Measurements from ENCODE around the gene NHLRC4. TPM values are rescaled to one million over a fixed set of nuclear protein-coding genes. Genes with fewer than 3 reads are reported as not detected.

Gene NHLRC4
- total and polyA plus RNA-seq, 9 of the 15 experiments (the other 6 are each of a cell fraction or from before 2014, with no cell fraction given) = 0.24 to 3.7 (median 1.3) TPM; not detected in 2

DNA sequence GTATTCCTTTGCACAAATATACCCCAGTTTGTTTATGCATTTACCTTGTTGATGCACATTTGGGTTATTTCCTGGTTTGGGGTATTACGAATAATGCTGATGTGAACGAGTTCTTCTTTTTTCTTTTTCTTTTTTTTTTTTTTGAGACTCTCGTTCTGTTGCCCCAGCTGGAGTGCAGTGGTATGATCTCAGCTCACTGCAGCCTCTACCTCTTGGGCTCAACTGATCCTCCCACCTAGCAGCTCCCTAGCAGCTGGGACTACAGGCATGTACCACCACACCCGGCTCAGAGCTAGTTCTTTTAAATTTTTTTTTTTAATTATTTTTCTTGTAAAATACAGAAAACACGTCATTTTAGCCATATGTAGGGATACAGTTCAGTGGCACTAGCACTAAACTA, 37.1 kb downstream of the NHLRC4 start:
- in situ Hi-C loops (cut with MboI) (no loop called here), intact Hi-C loops (cut with micrococcal nuclease) (no loop called here)
- FAIRE-seq (no peak), DNase-seq (ENCODE audit: extremely low read depth in 1 of 4, low spot score in 3 of 4) (no peak), ATAC-seq (no peak)
- no peaks in the 10 kb centered on the region; the same call in 1 of the 2 replicates for H3K9me3 ChIP-seq (replicated peaks; ENCODE audit: control insufficient read depth, insufficient read depth, low read depth, low read length)
- no peak overlapping the region for H2AFZ ChIP-seq (ENCODE audit: low read depth, low read length)
- H3K9me1 ChIP-seq (ENCODE audit: control insufficient read depth, insufficient read depth, low read length) = peaks cover 2% of the 10 kb centered on the region
- no TSS peak for BruUV-seq (replicated peaks)
- H3K79me2 ChIP-seq (ENCODE audit: control insufficient read depth, insufficient read depth, low read length) = peaks cover 57% of the 10 kb centered on the region
- H3K4me2 ChIP-seq (ENCODE audit: insufficient read depth, low read length) = no peak overlapping the region
- H3K36me3 ChIP-seq (ENCODE audit: control insufficient read depth, insufficient read depth, low read length) = peaks cover 21% of the 10 kb centered on the region; the same call in 2 of the 3 replicates
- 70% methylated on average over 5 of the region's 5 CpGs for WGBS (ENCODE audit: insufficient coverage, low coverage, missing lambda C conversion rate)
- no peaks in the 10 kb centered on the region for H4K20me1 ChIP-seq (replicated peaks; ENCODE audit: control insufficient read depth, insufficient read depth, low read length)
- no peak overlapping the region for H3K9ac ChIP-seq (ENCODE audit: insufficient read depth in 1 of 2, low read depth in 2 of 2, low read length in 2 of 2)
- ChIA-PET POLR2A (no interaction called here), CTCF (ENCODE audit: low intra/inter-chr PET ratio) (no interaction called here)
- H3K27me3 ChIP-seq (ENCODE audit: control insufficient read depth in 2 of 2, insufficient read depth in 2 of 2, low read length in 2 of 2) = no peaks in the 10 kb centered on the region
- H3K27ac ChIP-seq (ENCODE audit: extremely low read depth, low read depth, low read length) = no peak overlapping the region
- TF ChIP-seq ZFP30 (CRISPR knock-in tag; IDR thresholded peaks at IDR 0.05; ENCODE audit: borderline replicate concordance) (no peak), HDAC1 (IDR thresholded peaks at IDR 0.05) (no peak), ZNF282 (CRISPR knock-in tag; IDR thresholded peaks at IDR 0.05) (no peak), TFAM (CRISPR knock-in tag; conservative IDR thresholded peaks at IDR 0.05) (no peak), CEBPB (tag; IDR thresholded peaks at IDR 0.05) (no peak)
- TF ChIP-seq, protein P1, sequence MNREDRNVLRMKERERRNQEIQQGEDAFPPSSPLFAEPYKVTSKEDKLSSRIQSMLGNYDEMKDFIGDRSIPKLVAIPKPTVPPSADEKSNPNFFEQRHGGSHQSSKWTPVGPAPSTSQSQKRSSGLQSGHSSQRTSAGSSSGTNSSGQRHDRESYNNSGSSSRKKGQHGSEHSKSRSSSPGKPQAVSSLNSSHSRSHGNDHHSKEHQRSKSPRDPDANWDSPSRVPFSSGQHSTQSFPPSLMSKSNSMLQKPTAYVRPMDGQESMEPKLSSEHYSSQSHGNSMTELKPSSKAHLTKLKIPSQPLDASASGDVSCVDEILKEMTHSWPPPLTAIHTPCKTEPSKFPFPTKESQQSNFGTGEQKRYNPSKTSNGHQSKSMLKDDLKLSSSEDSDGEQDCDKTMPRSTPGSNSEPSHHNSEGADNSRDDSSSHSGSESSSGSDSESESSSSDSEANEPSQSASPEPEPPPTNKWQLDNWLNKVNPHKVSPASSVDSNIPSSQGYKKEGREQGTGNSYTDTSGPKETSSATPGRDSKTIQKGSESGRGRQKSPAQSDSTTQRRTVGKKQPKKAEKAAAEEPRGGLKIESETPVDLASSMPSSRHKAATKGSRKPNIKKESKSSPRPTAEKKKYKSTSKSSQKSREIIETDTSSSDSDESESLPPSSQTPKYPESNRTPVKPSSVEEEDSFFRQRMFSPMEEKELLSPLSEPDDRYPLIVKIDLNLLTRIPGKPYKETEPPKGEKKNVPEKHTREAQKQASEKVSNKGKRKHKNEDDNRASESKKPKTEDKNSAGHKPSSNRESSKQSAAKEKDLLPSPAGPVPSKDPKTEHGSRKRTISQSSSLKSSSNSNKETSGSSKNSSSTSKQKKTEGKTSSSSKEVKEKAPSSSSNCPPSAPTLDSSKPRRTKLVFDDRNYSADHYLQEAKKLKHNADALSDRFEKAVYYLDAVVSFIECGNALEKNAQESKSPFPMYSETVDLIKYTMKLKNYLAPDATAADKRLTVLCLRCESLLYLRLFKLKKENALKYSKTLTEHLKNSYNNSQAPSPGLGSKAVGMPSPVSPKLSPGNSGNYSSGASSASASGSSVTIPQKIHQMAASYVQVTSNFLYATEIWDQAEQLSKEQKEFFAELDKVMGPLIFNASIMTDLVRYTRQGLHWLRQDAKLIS (CRISPR knock-in tag; IDR thresholded peaks at IDR 0.05) = no peak
- H3K4me3 ChIP-seq = no peak overlapping the region
- peaks cover 0 to 17% of the 10 kb centered on the region in 2 experiments; a peak in 2 of 5 replicates for H3K4me1 ChIP-seq (replicated peaks in 1 of 2; ENCODE audit: control insufficient read depth in 2 of 2, insufficient read depth in 2 of 2, low read length in 2 of 2)
